Measurements from ENCODE around the gene NBEAL1.

GRCh38 chr2:203033395-203033794 is 18.7 kb downstream of the NBEAL1 start:
- no peak for TF ChIP-seq JUNB (IDR thresholded peaks at IDR 0.05; ENCODE audit: unreplicated experiment)
- TF ChIP-seq CTCF (conservative IDR thresholded peaks at IDR 0.05; ENCODE audit: low read depth in 2 of 2) = no peak
- no peak for TF ChIP-seq EZH2phosphoT487 (IDR thresholded peaks at IDR 0.05; ENCODE audit: unreplicated experiment)
- TF ChIP-seq POLR2AphosphoS5 (IDR thresholded peaks at IDR 0.05; ENCODE audit: low read depth) = no peak
- TF ChIP-seq REST (IDR thresholded peaks at IDR 0.05; ENCODE audit: unreplicated experiment) = no peak
- no peak for TF ChIP-seq EZH2 (IDR thresholded peaks at IDR 0.05; ENCODE audit: low read depth, unreplicated experiment)
- TF ChIP-seq, protein P1, sequence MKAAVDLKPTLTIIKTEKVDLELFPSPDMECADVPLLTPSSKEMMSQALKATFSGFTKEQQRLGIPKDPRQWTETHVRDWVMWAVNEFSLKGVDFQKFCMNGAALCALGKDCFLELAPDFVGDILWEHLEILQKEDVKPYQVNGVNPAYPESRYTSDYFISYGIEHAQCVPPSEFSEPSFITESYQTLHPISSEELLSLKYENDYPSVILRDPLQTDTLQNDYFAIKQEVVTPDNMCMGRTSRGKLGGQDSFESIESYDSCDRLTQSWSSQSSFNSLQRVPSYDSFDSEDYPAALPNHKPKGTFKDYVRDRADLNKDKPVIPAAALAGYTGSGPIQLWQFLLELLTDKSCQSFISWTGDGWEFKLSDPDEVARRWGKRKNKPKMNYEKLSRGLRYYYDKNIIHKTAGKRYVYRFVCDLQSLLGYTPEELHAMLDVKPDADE (IDR thresholded peaks at IDR 0.05) = no peak
- no peak for TF ChIP-seq ZNF331 (CRISPR knock-in tag; IDR thresholded peaks at IDR 0.05; ENCODE audit: low read depth)
- no peak for TF ChIP-seq CREB1 (CRISPR knock-in tag; IDR thresholded peaks at IDR 0.05; ENCODE audit: low read depth)
- TF ChIP-seq STAT1 (IDR thresholded peaks at IDR 0.05; ENCODE audit: unreplicated experiment) = no peak
- no peak for TF ChIP-seq ZNF114 (CRISPR knock-in tag; IDR thresholded peaks at IDR 0.05)
- TF ChIP-seq, protein P2, sequence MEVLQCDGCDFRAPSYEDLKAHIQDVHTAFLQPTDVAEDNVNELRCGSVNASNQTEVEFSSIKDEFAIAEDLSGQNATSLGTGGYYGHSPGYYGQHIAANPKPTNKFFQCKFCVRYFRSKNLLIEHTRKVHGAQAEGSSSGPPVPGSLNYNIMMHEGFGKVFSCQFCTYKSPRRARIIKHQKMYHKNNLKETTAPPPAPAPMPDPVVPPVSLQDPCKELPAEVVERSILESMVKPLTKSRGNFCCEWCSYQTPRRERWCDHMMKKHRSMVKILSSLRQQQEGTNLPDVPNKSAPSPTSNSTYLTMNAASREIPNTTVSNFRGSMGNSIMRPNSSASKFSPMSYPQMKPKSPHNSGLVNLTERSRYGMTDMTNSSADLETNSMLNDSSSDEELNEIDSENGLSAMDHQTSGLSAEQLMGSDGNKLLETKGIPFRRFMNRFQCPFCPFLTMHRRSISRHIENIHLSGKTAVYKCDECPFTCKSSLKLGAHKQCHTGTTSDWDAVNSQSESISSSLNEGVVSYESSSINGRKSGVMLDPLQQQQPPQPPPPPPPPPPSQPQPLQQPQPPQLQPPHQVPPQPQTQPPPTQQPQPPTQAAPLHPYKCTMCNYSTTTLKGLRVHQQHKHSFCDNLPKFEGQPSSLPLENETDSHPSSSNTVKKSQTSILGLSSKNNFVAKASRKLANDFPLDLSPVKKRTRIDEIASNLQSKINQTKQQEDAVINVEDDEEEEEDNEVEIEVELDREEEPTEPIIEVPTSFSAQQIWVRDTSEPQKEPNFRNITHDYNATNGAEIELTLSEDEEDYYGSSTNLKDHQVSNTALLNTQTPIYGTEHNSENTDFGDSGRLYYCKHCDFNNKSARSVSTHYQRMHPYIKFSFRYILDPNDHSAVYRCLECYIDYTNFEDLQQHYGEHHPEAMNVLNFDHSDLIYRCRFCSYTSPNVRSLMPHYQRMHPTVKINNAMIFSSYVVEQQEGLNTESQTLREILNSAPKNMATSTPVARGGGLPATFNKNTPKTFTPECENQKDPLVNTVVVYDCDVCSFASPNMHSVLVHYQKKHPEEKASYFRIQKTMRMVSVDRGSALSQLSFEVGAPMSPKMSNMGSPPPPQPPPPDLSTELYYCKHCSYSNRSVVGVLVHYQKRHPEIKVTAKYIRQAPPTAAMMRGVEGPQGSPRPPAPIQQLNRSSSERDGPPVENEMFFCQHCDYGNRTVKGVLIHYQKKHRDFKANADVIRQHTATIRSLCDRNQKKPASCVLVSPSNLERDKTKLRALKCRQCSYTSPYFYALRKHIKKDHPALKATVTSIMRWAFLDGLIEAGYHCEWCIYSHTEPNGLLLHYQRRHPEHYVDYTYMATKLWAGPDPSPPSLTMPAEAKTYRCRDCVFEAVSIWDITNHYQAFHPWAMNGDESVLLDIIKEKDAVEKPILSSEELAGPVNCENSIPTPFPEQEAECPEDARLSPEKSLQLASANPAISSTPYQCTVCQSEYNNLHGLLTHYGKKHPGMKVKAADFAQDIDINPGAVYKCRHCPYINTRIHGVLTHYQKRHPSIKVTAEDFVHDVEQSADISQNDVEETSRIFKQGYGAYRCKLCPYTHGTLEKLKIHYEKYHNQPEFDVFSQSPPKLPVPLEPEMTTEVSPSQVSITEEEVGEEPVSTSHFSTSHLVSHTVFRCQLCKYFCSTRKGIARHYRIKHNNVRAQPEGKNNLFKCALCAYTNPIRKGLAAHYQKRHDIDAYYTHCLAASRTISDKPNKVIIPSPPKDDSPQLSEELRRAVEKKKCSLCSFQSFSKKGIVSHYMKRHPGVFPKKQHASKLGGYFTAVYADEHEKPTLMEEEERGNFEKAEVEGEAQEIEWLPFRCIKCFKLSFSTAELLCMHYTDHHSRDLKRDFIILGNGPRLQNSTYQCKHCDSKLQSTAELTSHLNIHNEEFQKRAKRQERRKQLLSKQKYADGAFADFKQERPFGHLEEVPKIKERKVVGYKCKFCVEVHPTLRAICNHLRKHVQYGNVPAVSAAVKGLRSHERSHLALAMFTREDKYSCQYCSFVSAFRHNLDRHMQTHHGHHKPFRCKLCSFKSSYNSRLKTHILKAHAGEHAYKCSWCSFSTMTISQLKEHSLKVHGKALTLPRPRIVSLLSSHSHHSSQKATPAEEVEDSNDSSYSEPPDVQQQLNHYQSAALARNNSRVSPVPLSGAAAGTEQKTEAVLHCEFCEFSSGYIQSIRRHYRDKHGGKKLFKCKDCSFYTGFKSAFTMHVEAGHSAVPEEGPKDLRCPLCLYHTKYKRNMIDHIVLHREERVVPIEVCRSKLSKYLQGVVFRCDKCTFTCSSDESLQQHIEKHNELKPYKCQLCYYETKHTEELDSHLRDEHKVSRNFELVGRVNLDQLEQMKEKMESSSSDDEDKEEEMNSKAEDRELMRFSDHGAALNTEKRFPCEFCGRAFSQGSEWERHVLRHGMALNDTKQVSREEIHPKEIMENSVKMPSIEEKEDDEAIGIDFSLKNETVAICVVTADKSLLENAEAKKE (CRISPR knock-in tag; IDR thresholded peaks at IDR 0.05) = no peak

Data from GM23338 (cell line).